ENCODE measurements around the gene PDE4DIP.
"Not testable (repeated sequence)": the region's sequence is repeated elsewhere in the genome, so short reads cannot be mapped to it uniquely, and the experiment has no call there.

PDE4DIP gene

GRCh38 chr1:148989378-148989777, 145.2 kb downstream of the PDE4DIP start:
- DNase-seq: not testable (repeated sequence)

GRCh38 chr1:148990233-148990788, 146.1 kb downstream of the PDE4DIP start:
- DNase-seq: not testable (repeated sequence)

GRCh38 chr1:148991818-148992217, 147.6 kb downstream of the PDE4DIP start:
- DNase-seq: not testable (repeated sequence)

DNA sequence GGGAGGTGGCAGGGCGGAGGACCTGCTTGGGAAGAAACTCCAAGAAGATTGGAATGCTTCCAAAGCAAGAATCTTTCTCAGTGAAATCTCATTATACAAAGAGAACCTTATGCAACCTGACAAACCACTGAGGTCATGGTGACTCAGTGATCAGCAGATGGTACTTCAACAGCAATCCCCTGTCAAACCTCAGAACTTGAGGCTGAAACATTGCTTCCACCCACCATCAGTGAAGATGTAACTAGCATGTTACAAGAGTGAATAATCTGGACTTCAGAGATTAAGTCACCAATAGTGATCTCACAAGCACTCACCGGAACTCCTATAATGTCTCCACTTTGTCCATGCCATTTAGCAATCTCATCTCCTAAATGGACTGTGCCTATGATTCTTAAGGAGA, 148.1 kb downstream of the PDE4DIP start:
- not testable (repeated sequence) for DNase-seq

DNA sequence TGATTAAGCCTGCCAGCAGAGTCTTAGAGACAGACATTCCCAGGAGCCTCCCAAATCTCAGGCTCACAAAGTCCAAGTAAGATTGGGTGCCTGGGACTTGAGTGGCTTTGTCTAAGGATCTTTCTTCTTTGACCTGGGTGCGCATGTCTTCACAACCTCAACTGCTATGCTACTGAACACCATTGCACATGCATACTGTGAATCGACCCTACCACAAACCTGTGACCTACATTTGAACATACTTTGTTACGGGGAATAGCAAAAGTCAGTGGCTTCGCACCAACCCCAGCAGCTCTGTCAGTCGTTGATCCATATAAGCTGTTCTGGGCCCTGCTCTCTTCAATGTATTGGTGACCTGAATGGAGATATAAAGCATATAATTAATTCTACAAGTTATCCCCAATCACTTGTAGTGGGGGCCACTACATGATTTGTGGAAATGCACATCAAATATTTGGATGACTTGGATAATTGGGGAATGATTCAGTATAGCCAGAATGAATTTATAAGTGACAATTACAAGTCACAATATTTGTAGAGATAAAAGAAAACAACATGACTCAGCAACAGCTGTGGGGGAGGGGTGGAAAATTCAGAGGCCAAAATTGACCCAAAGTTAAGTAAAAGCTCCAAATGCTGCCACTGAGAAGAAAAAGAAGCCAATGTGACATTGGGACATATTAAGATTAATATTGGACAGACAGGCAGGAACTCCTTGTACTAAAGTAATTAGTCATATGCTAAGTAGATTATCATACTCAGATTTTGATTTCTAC, 152.4 kb downstream of the PDE4DIP start:
- not testable (repeated sequence) for DNase-seq

- not testable (repeated sequence) for DNase-seq
Observed at GRCh38 chr1:148997405-148997804, 153.2 kb downstream of the PDE4DIP start.

GRCh38 chr1:149002664-149003063, 158.4 kb downstream of the PDE4DIP start:
- DNase-seq: not testable (repeated sequence)

- not testable (repeated sequence) for DNase-seq
Observed at GRCh38 chr1:149008326-149008725, 164.1 kb downstream of the PDE4DIP start.

GRCh38 chr1:149008769-149009168, 164.5 kb downstream of the PDE4DIP start:
- DNase-seq: not testable (repeated sequence)

DNA sequence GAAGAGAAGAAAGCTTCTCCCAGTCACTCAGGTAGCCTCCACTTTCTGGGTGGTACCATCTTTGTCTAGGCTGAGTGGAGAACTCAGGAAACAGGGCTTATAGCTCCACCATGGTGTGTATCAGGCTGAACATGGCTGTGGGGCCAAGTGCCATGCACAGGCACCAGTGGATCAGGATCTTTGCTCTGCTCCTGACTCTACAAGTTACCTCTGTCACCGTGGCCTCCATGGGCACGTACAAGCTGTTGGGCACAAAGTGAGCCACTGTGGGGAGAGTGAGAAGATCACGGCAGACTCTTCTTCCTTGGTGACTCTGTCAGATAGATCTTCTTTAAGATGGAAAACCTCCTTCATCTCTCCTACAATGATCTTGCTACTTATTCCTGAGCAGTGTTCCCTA, 165.5 kb downstream of the PDE4DIP start:
- DNase-seq: not testable (repeated sequence)

DNA sequence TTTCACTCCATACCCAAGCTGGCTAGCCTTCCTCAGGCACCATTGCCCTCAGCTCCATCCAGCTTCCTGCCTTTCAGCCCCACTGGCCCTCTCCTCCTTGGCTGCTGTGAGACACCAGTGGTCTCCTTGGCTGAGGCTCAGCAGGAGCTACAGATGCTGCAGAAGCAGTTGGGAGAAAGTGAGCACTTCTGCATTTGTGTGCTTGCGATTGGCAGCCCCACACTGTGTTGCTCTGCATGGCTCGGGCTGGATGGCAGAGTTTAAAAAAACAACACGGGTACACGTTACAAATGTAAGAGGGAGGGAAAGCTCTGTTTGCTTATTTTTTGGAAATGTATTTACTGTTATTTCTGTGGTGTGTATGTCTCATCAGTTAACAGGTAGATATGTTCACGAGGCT, 168.4 kb downstream of the PDE4DIP start:
- not testable (repeated sequence) for DNase-seq

DNA sequence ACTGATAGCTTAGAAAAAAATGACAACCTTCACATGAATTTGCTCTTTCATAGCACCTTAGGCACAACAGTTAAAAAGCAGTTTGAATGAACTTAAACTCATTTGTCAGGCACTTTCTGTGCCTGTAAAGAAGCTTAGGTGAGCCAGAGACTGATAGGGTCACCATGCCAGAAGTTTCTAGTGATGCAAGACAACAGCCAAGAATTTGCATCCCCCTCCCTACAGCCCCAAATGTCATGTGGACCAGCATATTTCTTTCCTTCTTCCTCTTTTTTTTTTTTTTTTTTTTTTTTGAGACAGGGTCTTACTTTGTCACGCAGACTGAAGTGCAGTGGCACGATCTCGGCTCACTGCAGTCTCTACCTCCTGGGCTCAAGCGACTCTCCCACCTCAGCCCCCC, 169.3 kb downstream of the PDE4DIP start:
- DNase-seq: not testable (repeated sequence)

- DNase-seq: not testable (repeated sequence)
Observed at GRCh38 chr1:149015522-149015921, 171.3 kb downstream of the PDE4DIP start.

- DNase-seq: not testable (repeated sequence)
Observed at GRCh38 chr1:149016626-149017025, 172.4 kb downstream of the PDE4DIP start.

- DNase-seq: not testable (repeated sequence)
Observed at GRCh38 chr1:149018577-149018976, 174.3 kb downstream of the PDE4DIP start.

DNA sequence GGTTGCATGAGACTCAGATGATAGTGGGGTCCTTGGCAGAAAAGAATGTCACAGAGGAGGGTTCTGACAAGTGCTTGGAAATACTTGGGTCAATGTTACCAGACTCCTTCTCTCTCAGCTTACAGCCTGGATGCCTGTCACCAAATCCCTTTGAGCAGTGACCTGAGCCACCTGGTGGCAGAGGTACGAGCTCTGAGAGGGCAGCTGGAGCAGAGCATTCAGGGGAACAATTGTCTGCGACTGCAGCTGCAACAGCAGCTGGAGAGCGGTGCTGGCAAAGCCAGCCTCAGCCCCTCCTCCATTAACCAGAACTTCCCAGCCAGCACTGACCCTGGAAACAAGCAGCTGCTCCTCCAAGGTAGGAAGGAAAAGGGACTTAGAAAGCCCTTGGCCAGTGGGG, 180.1 kb downstream of the PDE4DIP start:
- not testable (repeated sequence) for DNase-seq

- not testable (repeated sequence) for DNase-seq
Observed at GRCh38 chr1:149033916-149034315, 189.7 kb downstream of the PDE4DIP start.

GRCh38 chr1:149043056-149043455, 198.8 kb downstream of the PDE4DIP start:
- not testable (repeated sequence) for DNase-seq

DNA sequence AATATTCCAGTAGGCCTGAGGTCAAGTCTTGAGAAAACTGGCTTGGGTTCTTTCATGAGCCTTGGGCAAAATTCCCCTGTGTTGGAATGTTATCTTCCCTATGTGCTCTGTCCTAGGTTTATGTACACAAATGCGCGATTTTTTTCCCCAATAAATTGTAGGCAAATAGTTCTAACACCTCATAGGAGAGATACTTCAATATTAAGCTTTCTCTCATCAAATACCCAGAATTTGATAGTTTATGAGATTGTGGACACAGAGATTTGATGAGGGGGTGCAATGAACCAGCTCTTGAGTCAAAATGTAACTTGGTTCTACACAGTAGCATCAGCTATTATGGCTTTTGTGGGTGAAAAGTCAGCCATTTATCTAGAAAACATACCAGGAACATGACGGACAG, 220.4 kb downstream of the PDE4DIP start:
- DNase-seq: not testable (repeated sequence)

DNA sequence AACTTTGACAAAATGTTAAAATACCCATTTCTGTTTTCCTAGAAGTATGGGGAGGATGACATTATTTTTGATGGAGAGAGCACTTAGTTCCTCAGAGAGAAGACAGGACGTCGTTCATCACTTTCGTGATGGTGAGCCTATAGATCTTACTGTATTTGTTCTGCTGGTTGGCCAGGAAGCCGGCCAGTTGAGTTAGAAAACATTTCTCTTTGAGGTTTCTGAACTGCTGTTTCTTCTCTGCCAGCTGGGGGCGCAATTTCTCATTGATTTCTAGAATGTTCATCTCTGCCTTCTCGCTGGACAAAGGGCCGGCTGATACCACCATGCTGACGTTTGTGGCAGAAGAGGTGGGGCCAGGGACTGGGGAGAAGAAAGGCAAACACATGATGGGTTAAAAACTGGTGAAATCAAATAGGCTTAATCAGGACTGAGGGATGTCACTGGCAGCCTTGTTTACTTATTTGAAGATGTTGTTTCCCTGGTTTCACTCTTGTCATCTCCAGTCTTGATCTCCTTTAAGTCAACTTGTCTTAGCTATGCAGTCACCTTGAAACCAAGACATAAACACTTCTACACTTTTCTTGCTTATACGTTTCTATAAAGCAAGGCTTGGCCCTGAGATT, 231.4 kb downstream of the PDE4DIP start:
- not testable (repeated sequence) for DNase-seq
